Urinary bladder (tissue), 4 donors: ENCODE data around the gene ROBO1. TPM values are rescaled to one million over a fixed set of nuclear protein-coding genes. Genes with fewer than 3 reads are reported as not detected.
A peak's percentile ranks its signal among the peaks of the same experiment; 100 is the strongest.

Experiments
- DNase-seq: peaks from one replicate; pipeline ENCODE4 v3.0.0-alpha.2; 2015; ENCODE audit errors: extremely low spot score
- H3K27ac ChIP-seq: one replicate; pipeline ENCODE4 v1.5.1; 2013; ENCODE audit warnings: low read depth, mild to moderate bottlenecking, moderate library complexity
- H3K36me3 ChIP-seq: one replicate; pipeline ENCODE4 v1.6.1; 2013; ENCODE audit warnings: mild to moderate bottlenecking, moderate library complexity; ENCODE audit not compliant: insufficient read depth
- H3K4me1 ChIP-seq: one replicate; pipeline ENCODE4 v1.6.1; 2013; ENCODE audit warnings: mild to moderate bottlenecking, moderate library complexity; ENCODE audit not compliant: insufficient read depth
- H3K4me3 ChIP-seq: one replicate; pipeline ENCODE4 v1.5.1; 2013; ENCODE audit warnings: low read depth, low read length
- WGBS: extraction: QIAGEN DNeasy Blood & Tissue Kit; methylation state at CpG from one replicate; pipeline ENCODE4 v1.1.7; 2013; 5-methylcytosine and 5-hydroxymethylcytosine counted together
- polyA plus RNA-seq: library from polyadenylated mRNA; stranded (reverse); fragments of 200-250 nt; gene quantifications from one replicate; pipeline ENCODE4 v1.2.3, GENCODE V29; 2013
- total RNA-seq: library from RNA; depleted of rRNA; stranded (reverse); fragments of >200 nt; gene quantifications from one replicate; pipeline ENCODE4 v1.2.3, GENCODE V29; 2014
- donor health status: healthy with polysubstance abuse.
- donor health status: healthy.

ROBO1 gene
- total and polyA plus RNA-seq, 2 donors = 14.0 to 67.0 TPM

DNA sequence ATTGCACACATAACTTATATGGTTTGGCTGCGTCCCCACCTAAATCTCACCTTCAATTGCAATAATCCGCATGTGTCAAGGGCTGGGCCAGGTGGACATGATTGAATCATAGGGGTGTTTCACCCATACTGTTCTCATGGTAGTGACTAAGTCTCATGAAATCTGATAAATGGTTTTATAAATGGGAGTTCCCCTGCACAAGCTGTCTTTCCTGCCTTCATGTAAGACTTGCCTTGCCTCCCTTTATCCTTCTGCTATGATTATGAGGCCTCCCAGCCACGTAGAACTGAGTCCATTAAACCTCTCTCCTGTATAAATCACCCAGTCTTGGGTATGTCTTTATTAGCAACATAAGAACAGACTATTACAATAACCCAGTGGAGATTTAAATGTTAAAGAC is 653.9 kb downstream of the ROBO1 start:
- Histone ChIP-seq H3K4me1 (no peaks in the 10 kb centered on the region), H3K36me3 (no peaks in the 10 kb centered on the region), H3K27ac (no peak overlapping the region), H3K4me3 (no peak overlapping the region)
- DNase-seq = no peak
- 75% methylated on average over 3 of the region's 3 CpGs for WGBS

DNA sequence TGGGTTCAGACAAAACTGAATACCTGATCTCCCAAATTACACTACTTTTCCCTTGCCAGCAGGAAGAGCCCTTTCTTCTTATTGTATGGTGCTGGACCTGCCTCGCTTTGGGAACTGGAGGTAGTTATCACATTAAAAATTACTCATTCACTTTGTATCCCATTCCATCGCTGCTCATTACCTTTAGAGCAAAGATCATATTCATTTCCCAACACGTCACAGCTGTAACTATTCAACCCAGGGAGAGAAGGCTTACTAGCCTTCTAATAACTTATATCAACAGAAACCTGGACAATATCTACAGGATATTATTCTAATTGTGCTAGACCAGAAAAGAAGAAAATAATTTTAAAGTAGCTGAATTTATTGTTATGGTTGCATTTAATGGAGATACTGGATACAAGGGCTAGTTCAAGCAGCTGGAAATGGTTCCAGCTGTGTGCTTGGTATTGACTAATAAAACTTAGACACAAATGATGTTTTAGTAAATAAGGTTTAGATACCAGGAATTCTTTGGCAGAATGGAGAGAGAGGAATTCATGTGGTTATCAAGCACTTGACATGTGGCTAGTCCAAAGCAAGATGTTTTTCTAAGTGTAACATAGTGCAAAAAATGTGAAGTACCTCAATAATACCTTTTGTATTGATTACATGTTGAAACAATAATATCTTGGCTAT is 656.3 kb downstream of the ROBO1 start:
- no peak overlapping the region for H3K4me3 ChIP-seq
- H3K4me1 ChIP-seq = no peaks in the 10 kb centered on the region
- no peak for DNase-seq
- no peak overlapping the region for H3K27ac ChIP-seq
- WGBS = 84% methylated on average over 3 of the region's 3 CpGs
- H3K36me3 ChIP-seq = no peaks in the 10 kb centered on the region

DNA sequence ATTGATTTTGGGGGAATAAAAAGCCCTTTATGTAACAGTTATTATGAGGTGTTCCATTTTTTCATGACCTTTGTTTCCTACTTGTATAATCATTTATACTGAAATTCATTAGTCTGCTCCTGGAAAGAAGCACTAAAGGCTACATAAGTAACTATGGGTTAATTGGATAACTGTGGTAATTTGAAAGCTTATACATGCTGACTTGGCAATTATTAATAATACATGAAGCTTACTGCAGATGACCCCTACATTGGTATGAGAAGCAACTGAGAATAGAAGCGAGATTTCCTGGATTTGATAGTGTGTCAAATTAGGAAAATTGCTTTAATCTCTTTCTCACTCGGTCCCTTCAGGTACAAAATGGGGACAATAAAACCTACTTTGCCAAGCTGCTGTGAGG is 658.0 kb downstream of the ROBO1 start:
- no peaks in the 10 kb centered on the region for H3K4me1 ChIP-seq

GRCh38 chr3:79103307-79103706 is 664.5 kb downstream of the ROBO1 start:
- DNase-seq = no peak
- no peaks in the 10 kb centered on the region for H3K4me1 ChIP-seq
- 64% methylated on average over 5 of the region's 5 CpGs for WGBS
- H3K36me3 ChIP-seq = no peaks in the 10 kb centered on the region
- H3K27ac ChIP-seq = no peak overlapping the region
- no peak overlapping the region for H3K4me3 ChIP-seq

More for the DNA sequence above, 658.0 kb downstream of the ROBO1 start:
- H3K4me3 ChIP-seq = no peak overlapping the region
- no peak overlapping the region for H3K27ac ChIP-seq
- DNase-seq = no peak
- no peaks in the 10 kb centered on the region for H3K36me3 ChIP-seq
- 95% methylated on average over 2 of the region's 2 CpGs for WGBS

DNA sequence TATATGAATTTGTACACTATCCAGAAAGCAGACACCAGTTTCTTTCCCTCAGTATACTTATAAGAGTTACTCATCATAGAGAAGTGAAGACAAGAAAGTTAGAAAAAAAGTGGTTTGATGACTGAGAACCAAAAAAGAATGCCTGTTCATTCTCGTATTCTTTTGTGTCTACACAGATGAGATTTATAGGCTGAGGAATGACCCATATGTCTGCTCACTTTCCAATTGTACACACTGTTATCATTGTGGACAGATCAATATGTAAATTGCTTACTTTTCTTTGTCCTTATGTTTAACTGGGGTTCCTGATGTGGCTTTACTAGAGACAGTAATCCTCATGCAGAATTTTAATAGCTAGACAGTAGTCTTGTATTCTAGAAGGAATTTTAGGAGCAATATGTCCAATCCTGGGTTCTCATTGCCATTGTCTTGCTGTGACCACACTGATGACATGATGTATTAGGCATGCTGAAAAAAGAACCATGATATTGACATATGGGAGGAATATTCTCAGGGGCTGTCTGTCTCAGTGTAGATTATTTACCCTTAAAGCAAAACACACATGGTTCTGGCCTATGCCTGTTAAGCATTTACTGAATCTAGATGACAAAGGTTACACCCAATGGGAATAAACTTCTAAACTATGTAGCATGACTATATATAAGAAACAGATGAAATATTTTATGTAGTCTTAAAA is 669.7 kb downstream of the ROBO1 start:
- WGBS = 41% methylated on average over 1 of the region's 1 CpG
- Histone ChIP-seq H3K4me3 (no peak overlapping the region), H3K4me1 (no peaks in the 10 kb centered on the region), H3K36me3 (no peaks in the 10 kb centered on the region), H3K27ac (no peak overlapping the region)
- no peak for DNase-seq

GRCh38 chr3:79094654-79095053 is 673.1 kb downstream of the ROBO1 start:
- DNase-seq = no peak
- H3K27ac ChIP-seq = no peak overlapping the region
- H3K36me3 ChIP-seq = no peaks in the 10 kb centered on the region
- no peak overlapping the region for H3K4me3 ChIP-seq
- H3K4me1 ChIP-seq = no peaks in the 10 kb centered on the region

GRCh38 chr3:79086514-79086913 is 681.3 kb downstream of the ROBO1 start:
- peak; percentile 14 for DNase-seq

DNA sequence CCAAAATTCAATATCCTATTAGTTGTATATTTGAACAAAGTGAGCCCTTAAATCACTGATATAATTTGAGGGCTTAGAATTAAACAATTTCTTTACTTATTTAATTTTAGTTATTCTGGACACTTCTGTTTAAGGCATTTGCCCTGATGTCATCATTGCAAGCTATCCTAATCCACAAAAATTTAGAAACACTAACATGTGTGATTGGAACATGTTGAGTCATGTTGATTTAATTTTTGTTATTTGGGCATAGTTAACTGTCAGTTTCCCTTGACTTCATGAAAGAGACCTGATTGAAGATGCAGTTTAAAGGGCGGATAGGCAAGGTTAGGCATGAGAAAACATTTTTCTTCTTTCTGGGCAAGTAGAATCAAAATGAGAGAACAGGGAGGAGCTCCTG is 682.6 kb downstream of the ROBO1 start:
- Histone ChIP-seq H3K27ac (no peak overlapping the region), H3K4me3 (no peak overlapping the region), H3K36me3 (no peaks in the 10 kb centered on the region), H3K4me1 (no peaks in the 10 kb centered on the region)
- 84% methylated on average over 1 of the region's 1 CpG for WGBS
- no peak for DNase-seq

More at GRCh38 chr3:79086514-79086913, 681.3 kb downstream of the ROBO1 start:
- no peaks in the 10 kb centered on the region for H3K36me3 ChIP-seq
- H3K4me1 ChIP-seq = no peaks in the 10 kb centered on the region
- no peak overlapping the region for H3K4me3 ChIP-seq
- 5% methylated on average over 6 of the region's 6 CpGs for WGBS
- no peak overlapping the region for H3K27ac ChIP-seq

DNA sequence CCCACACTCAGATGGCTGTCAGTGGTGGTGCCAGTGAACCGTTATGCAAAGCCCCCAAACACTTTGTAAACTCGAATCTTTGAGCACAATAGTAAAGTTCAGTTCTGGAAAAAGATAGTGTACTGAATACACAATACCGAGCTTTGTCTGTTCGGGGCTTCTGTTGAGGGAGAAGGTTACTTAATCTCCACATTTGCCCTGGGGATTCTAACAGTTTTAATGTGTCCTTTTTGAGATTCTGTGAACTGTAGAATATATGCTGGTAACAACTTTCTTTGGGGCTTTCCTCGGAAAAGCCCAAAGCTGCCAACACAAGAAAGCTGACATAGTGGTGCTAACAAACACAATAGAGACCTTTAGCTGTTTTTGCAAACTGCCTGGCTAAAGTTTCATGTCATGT is 686.5 kb downstream of the ROBO1 start:
- Histone ChIP-seq H3K27ac (no peak overlapping the region), H3K4me1 (no peaks in the 10 kb centered on the region), H3K4me3 (no peak overlapping the region), H3K36me3 (no peaks in the 10 kb centered on the region)
- DNase-seq = no peak
- WGBS = 71% methylated on average over 5 of the region's 5 CpGs

DNA sequence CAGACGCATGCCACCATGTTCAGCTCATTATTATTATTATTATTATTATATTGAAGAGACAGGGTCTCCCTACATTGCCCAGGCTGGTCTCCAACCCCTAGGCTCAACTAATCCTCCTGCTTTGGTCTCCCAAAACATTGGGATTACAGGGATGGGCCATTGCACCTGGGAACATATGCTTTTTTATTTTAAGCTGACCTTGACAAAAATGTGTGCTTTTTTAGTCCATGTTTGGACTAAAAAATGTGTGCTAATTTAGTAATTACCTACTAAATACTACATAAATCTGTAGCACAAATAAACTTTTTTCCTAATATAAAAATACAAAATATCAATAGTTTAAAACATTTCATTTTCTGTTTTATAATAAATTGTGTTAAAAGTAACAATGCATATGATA is 693.2 kb downstream of the ROBO1 start:
- 98% methylated on average over 1 of the region's 1 CpG for WGBS
- Histone ChIP-seq H3K4me3 (no peak overlapping the region), H3K36me3 (no peaks in the 10 kb centered on the region)

DNA sequence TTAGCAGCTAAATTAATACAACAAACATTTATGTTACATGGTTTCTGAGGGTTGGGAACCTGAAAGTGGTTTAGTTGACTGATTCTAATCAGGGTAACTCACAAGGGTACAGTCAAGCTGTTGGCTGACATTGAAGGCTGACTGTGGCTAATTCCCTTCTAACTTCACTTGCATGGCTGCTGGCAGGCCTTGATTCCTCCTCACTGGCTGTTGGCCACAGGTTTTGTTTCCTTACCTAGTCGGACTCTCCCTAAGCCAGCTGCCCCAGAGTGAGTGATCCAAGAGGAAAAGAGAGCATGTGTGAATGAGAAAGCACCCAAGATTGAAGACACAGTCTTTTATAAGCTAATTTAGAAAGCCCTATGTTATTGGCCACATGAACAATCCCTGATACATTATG is 700.1 kb downstream of the ROBO1 start:
- 77% methylated on average over 1 of the region's 1 CpG for WGBS
- Histone ChIP-seq H3K27ac (no peak overlapping the region), H3K4me1 (no peaks in the 10 kb centered on the region), H3K36me3 (no peaks in the 10 kb centered on the region), H3K4me3 (no peak overlapping the region)
- DNase-seq = no peak

More for the DNA sequence above, 693.2 kb downstream of the ROBO1 start:
- DNase-seq = no peak
- no peak overlapping the region for H3K27ac ChIP-seq
- H3K4me1 ChIP-seq = no peaks in the 10 kb centered on the region

GRCh38 chr3:79066481-79066880 is 701.3 kb downstream of the ROBO1 start:
- no peaks in the 10 kb centered on the region for H3K36me3 ChIP-seq
- no peaks in the 10 kb centered on the region for H3K4me1 ChIP-seq
- DNase-seq = no peak
- WGBS = 60% methylated on average over 4 of the region's 4 CpGs
- H3K4me3 ChIP-seq = no peak overlapping the region
- no peak overlapping the region for H3K27ac ChIP-seq

GRCh38 chr3:79063624-79064023 is 704.2 kb downstream of the ROBO1 start:
- Histone ChIP-seq H3K27ac (no peak overlapping the region), H3K36me3 (no peaks in the 10 kb centered on the region), H3K4me1 (no peaks in the 10 kb centered on the region), H3K4me3 (no peak overlapping the region)
- DNase-seq = no peak
- 74% methylated on average over 2 of the region's 2 CpGs for WGBS

DNA sequence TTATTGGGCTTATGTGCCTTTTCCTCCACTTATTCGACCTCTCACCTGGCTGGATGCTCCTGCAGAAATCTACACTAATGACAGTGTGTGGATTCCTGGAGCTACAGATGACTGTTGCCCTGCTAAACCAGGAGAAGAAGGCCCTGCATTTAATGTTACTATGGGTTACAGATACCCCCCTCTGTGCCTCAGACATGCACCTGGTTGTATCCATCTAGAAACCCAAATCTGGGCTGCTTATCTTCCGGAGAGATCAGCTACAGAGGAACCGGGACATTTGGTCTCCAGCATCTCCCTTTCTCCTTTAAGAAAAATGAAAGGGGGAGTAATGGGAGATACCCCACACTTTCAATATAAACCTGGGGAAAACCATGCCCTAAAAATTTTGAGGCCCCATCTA is 710.0 kb downstream of the ROBO1 start:
- H3K4me3 ChIP-seq = no peak overlapping the region
- no peaks in the 10 kb centered on the region for H3K36me3 ChIP-seq
- H3K4me1 ChIP-seq = no peaks in the 10 kb centered on the region
- WGBS = 78% methylated on average over 3 of the region's 3 CpGs
- no peak for DNase-seq
- H3K27ac ChIP-seq = no peak overlapping the region
